D721Med (cell line): Measurements from ENCODE around the gene PRR5.
"Not testable (repeated sequence)": the region's sequence is repeated elsewhere in the genome, so short reads cannot be mapped to it uniquely, and the experiment has no call there.

ENCODE experiments used
- DNase-seq: peaks from one replicate; pipeline ENCODE4 v3.0.0; 2011; ENCODE audit warnings: low spot score; ENCODE audit not compliant: insufficient read length
- FAIRE-seq: peaks from 2 replicates; lab custom pipeline; 2011; peaks lifted over from hg19 to GRCh38; lab: Jason Lieb, UNC
- TF ChIP-seq, protein P1 (sequence below): IDR thresholded peaks from 2 replicates; pipeline ENCODE4 v1.5.1; 2012; ENCODE audit warnings: mild to moderate bottlenecking, control low read depth; ENCODE audit not compliant: insufficient read depth; ENCODE audit errors: missing control alignments

Gene PRR5

DNA sequence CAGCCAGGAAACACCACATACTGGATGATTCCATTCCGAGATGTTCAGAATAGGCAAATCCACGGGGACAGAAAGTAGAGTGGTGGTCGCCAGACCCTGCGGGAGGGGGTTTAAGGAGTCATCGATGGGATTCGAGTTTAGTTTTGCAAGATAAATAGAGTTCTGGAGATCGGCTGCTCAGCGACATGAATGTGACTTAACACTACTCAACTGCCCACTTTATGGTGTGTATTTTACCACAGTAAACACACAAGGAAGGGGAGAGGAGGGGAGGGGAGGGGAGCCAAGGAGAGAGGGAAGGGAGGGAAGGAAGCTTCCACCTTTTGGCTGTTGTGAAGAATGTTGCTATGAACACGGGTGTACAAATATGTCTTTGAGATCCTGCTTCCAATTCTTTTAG, 39.9 kb downstream of the PRR5 start:
- no peak for FAIRE-seq
- TF ChIP-seq, protein P1, sequence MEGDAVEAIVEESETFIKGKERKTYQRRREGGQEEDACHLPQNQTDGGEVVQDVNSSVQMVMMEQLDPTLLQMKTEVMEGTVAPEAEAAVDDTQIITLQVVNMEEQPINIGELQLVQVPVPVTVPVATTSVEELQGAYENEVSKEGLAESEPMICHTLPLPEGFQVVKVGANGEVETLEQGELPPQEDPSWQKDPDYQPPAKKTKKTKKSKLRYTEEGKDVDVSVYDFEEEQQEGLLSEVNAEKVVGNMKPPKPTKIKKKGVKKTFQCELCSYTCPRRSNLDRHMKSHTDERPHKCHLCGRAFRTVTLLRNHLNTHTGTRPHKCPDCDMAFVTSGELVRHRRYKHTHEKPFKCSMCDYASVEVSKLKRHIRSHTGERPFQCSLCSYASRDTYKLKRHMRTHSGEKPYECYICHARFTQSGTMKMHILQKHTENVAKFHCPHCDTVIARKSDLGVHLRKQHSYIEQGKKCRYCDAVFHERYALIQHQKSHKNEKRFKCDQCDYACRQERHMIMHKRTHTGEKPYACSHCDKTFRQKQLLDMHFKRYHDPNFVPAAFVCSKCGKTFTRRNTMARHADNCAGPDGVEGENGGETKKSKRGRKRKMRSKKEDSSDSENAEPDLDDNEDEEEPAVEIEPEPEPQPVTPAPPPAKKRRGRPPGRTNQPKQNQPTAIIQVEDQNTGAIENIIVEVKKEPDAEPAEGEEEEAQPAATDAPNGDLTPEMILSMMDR: no peak
- DNase-seq: no peak

DNA sequence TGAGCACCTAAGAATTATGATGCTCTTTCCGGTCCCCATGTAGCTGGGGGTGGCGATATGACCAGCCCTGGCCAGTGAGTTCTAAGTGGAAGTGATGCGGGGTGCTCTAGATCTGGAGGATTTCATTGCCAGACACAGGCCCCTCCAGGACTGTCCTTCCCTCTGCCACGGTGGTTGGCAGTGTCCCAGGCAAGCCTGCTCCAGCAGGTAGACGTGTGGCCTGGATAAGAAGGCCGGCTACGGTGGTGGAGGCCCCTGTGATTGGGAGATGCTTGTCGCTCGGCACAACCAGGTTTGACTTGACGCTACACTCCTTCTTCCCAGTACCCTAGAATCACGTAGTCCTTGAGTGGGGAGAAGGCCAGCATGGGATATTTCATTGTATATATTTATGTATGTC, 41.2 kb downstream of the PRR5 start:
- FAIRE-seq: no peak
- DNase-seq: no peak
- TF ChIP-seq, protein P1: no peak

DNA sequence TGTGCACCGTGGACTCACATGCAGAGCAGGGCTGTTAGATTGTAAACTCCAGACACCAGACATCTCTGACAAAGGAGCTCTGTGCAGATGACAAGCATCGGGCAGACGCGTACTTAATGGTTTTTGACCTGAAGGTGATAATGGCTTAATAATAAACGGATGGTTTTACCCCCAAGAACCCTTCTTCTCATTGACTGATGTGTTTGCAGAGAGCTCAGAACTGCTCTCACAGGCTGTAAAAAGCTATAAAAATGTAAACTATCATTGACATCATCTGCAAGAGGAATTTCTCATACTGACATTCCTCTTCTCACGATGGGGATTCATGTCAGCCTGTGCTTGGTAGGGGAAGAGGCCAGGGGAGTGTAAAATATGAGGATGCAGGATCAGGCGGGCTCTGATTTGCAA, 41.8 kb downstream of the PRR5 start:
- FAIRE-seq: no peak
- TF ChIP-seq, protein P1: no peak
- no peak for DNase-seq

DNA sequence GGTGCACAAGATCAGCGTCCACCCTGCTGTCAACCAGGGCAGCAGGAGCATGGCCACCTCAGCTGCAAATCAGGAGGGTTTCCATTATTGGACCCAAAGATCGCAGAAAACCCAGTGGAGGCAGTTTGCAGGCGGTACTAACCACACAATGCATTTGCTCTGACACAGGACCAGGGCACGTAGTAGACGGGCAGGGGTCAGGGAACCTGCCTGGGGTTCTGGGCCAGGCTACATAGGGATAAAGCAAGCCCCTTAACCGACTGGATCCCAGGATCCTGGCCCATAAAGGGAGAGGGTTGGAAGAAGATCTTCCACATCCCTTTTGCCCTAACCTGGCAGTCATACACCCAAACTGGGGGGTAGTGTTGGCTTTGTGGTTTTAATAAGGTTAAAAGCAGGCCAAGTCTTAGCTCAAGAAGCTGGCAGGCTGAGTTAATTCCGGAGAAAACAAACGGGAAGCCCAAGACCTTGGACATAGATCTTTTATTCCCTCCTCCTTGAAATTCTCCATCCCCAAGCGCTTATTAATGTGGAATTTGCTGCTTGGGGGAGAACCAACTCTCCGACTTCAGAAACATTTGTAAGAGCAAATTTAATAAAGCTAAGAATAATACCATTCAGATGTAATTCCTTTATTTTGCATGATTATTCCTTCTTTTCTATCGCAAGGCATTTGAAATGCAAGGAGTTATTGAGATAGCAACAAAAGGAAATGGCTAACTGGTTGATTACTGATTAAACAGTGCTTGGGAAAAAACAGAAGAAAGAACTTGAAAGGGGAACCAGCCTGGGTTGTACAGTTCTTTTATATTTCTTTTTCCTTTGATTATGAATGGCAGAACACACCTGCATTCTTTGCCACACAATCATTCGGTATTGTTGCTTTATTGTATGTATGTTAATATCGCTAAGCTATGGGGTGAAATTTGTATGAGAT, 44.1 kb downstream of the PRR5 start:
- FAIRE-seq (no peak), DNase-seq (no peak)
- TF ChIP-seq, protein P1: no peak

DNA sequence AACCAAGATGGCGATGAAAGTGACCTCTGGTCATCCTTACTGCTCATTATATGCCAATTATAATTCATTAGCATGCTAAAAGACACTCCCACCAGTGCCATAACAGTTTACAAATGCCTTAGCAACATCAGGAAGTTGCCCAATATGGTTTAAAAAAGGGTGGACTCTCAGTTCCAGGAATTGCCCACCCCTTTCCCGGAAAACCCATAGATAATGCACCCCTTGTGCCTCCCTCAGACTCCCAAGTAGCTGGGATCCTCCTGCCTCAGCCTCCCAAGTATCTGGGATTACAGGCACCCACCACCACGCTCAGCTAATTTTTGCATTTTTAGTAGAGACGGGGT, 45.8 kb downstream of the PRR5 start:
- FAIRE-seq, DNase-seq: not testable (repeated sequence)

DNA sequence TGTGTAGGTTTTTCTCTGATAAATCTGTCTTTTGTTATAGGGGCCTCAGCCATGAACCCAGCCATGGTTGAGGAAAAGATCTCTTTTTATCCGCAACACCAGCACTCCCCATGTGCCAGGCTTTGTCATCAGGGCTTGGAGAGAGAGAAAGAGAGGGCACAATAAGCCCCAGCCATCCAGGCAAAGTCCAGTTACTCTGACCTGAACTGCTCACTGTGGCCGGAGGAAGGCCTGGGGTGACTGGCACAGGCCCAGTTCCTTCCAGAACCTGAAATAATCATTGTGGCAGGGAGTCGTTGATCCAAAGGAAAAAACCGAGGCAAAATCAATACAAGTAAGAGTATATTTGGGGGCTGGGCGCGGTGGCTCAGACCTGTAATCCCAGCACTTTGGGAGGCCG, 46.5 kb downstream of the PRR5 start:
- no peak for DNase-seq
- TF ChIP-seq, protein P1: no peak
- FAIRE-seq: no peak

DNA sequence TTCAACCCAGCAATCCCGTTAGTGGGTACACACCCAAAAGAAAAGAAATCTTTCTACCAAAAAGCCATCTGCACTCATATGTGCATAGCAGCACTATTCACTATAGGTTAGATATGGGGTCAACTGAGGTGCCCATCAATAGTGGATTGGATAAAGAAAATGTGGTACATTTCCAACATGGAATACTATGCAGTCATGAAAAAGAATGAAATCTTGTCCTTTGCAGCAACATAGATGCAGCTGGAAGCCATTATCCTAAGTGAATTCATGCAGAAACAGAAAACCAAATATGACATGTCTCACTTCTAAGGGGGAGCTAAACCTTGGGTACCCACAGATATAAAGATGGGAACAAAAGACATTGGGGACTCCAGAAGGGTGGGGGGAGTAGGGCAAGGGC, 48.5 kb downstream of the PRR5 start:
- TF ChIP-seq, protein P1: no peak
- DNase-seq (no peak), FAIRE-seq (no peak)
